Left ventricle myocardium inferior (tissue), 1 donor: ENCODE measurements around the gene HEATR9. TPM values are rescaled to one million over a fixed set of nuclear protein-coding genes. Genes with fewer than 3 reads are reported as not detected.

Source experiments
- DNase-seq: peaks from one replicate; pipeline ENCODE4 v3.0.0-alpha.2; 2020
- H3K27ac ChIP-seq: fragments of 200-600 bp; replicated peaks from 2 replicates; pipeline ENCODE4 v1.8.0; 2021
- H3K27me3 ChIP-seq: fragments of 200-600 bp; 2 replicates; pipeline ENCODE4 v1.8.0; 2021; ENCODE audit warnings: low read depth
- H3K36me3 ChIP-seq: fragments of 200-600 bp; 2 replicates; pipeline ENCODE4 v1.8.0; 2021
- H3K4me1 ChIP-seq: fragments of 200-600 bp; 2 replicates; pipeline ENCODE4 v1.8.0; 2021
- H3K4me3 ChIP-seq: fragments of 200-600 bp; 2 replicates; pipeline ENCODE4 v1.8.0; 2021; ENCODE audit warnings: mild to moderate bottlenecking, moderate library complexity
- H3K9me3 ChIP-seq: fragments of 200-600 bp; replicated peaks from 2 replicates; pipeline ENCODE4 v1.8.0; 2021
- intact Hi-C: fragments of 100-400 bp; cut with micrococcal nuclease; formaldehyde crosslinking; loops from one replicate; pipeline ENCODE4 v1.11.0; 2022
- total RNA-seq: library from RNA; stranded (reverse); fragmentation: NEBNext Ultra II Directional; extraction: Animal tissue kit (Norgen Biotek cat#: 25700); gene quantifications from one replicate; pipeline ENCODE4 v1.2.1, GENCODE V29; 2021
- TF ChIP-seq, protein P1 (sequence below): fragments of 200-600 bp; IDR thresholded peaks from 2 replicates; pipeline ENCODE4 v1.8.0; 2021; ENCODE audit warnings: antibody characterized with exemption, mild to moderate bottlenecking, borderline replicate concordance
- donor health status: DM: no; HTN: yes; CAD: no; lungs with severe emphysema.

The HEATR9 gene
- total RNA-seq, 1 donor from 2014 or later, result not detected

DNA sequence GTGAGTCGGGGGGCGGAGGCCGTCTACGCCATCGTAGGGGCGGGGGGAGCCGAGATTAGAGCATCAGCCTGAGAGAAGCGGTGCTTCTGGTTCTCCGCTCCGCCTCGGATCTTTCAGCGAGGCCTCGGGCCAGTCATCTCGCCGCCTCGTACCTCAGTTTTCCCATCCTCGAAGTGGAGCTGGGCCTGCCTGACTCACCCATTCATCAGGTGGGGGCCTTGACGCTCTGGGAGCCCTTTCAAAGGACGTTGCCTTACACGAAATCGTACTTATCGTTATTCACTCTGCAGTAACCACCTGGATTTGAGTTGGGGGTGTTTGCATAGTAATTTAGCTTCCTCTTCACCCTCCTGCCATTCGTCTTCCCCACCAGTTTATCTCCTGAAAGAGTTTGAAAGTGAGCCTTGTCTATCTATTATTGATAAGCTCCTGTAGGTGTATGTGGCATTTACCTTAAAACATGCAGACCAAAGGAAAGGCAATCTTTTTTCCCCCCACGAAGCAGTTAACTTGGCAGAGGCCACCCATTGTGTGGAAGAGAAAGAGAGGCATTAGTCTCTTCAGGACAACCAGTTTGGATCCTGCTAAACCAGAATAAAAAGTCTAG is 58.7 kb downstream of the HEATR9 start:
- Histone ChIP-seq H3K4me3 (peak overlapping the region; percentile 91), H3K27ac (peak overlapping the region; percentile 96), H3K9me3 (no peaks in the 10 kb centered on the region), H3K36me3 (no peaks in the 10 kb centered on the region), H3K27me3 (no peaks in the 10 kb centered on the region), H3K4me1 (peaks cover 58% of the 10 kb centered on the region)
- TF ChIP-seq, protein P1, sequence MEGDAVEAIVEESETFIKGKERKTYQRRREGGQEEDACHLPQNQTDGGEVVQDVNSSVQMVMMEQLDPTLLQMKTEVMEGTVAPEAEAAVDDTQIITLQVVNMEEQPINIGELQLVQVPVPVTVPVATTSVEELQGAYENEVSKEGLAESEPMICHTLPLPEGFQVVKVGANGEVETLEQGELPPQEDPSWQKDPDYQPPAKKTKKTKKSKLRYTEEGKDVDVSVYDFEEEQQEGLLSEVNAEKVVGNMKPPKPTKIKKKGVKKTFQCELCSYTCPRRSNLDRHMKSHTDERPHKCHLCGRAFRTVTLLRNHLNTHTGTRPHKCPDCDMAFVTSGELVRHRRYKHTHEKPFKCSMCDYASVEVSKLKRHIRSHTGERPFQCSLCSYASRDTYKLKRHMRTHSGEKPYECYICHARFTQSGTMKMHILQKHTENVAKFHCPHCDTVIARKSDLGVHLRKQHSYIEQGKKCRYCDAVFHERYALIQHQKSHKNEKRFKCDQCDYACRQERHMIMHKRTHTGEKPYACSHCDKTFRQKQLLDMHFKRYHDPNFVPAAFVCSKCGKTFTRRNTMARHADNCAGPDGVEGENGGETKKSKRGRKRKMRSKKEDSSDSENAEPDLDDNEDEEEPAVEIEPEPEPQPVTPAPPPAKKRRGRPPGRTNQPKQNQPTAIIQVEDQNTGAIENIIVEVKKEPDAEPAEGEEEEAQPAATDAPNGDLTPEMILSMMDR, result no peak
- no peak for DNase-seq
- intact Hi-C loops, result no loop called here

DNA sequence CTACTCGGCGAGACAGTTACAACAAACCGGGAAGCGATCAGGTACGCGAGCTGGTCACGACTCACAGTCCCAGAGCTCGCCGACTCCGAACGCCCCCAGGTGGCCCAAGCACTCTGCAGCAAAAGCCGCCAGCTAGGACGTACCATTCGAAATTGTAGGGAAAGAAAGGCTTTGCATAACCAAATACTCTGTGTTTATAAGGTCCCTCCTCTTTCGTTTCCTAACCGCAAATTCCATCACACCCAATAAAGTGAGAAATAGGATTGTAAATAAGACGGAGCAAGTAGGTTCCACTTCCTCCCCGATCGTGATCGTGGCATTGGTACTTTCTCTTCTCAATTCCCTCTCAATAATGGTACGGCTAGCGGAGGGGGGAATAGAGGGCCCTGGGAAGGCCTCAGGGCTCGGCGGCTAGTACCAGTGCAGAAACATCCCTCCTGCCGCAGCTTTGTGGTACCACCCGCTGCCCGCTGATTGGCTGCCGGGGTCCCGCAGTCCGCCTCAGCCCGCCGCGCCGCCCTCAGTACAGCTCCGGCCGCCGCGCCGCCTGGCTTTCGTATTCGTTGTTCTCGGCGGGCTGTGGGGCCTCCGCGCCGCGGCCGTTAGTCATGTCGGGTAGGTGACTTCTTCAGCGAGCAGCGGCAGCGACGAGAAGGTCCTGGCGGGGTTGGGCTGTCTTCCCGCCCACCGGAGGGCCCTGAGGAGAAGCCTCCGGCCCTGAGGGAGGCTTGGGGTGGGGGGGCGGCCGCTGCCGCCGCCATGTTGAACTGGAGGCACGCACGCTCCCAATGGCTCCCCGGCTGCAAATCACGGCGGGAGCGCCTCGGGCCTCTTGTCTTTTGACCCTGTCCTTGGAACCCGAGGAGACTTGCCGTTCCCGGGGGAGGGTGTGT is 59.5 kb downstream of the HEATR9 start, which contains the start of gene TAF15:
Gene TAF15, plus strand, starts transcription at position 523 of the 893 bp plus-strand sequence. Its CDS starts 86 bp downstream, at position 609.
- H3K27me3 ChIP-seq, result no peaks in the 10 kb centered on the region
- TF ChIP-seq, protein P1, result peak; percentile 76
- H3K36me3 ChIP-seq, result no peaks in the 10 kb centered on the region
- DNase-seq, result peak; percentile 97
- H3K9me3 ChIP-seq, result no peaks in the 10 kb centered on the region
- intact Hi-C loops, result no loop called here
- peak within 1 kb of the TSS; percentile 96 for H3K27ac ChIP-seq
- peaks cover 56% of the 10 kb centered on the region for H3K4me1 ChIP-seq
- peak within 1 kb of the TSS; percentile 91 for H3K4me3 ChIP-seq

DNA sequence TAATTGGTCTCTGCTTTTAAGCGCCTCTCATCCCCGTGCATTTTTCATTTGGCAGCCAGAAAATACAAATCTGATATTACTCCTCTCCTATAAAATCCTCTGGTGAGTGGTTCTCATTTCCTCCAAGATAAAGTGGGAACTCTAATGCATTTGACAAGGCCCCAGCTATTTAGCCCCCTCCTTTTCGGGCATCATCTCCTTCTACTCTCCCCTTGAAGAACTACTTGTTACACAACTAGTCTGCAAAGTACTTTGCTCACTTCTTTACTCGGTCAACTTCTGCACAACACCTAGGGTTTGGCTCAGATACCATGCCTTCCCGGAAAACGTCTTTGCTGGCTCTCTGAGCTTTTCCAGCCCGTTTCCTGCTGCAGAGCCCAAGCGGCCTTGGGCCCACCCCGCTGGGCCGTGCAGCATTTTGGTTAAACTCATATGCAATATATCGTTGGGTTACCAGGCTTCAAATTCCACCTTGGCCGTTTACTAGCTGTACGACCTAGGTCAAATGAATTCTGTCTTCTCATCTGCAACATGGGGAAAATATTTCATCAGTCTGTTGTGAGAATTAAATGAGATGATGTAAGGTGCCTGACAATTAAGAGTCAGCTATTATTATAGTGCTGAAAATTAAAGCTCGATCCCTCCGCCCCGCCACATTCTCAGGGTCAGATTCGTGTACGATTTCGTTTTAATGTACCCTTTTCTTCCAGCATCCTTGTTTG is 60.3 kb downstream of the HEATR9 start:
- Histone ChIP-seq H3K27me3 (no peaks in the 10 kb centered on the region), H3K4me3 (peak overlapping the region; percentile 91), H3K4me1 (peaks cover 54% of the 10 kb centered on the region), H3K27ac (peak overlapping the region; percentile 96), H3K9me3 (no peaks in the 10 kb centered on the region), H3K36me3 (no peaks in the 10 kb centered on the region)
- TF ChIP-seq, protein P1, result no peak
- intact Hi-C loops, result no loop called here
- no peak for DNase-seq

GRCh38 chr17:35807371-35808144 is 61.1 kb downstream of the HEATR9 start:
- DNase-seq, result no peak
- Histone ChIP-seq H3K4me3 (no peak overlapping the region), H3K27ac (no peak overlapping the region), H3K4me1 (peaks cover 45% of the 10 kb centered on the region), H3K9me3 (no peaks in the 10 kb centered on the region), H3K36me3 (no peaks in the 10 kb centered on the region), H3K27me3 (no peaks in the 10 kb centered on the region)
- intact Hi-C loops, result no loop called here
- TF ChIP-seq, protein P1, result no peak

Other genes with a start within 250 kb of the HEATR9 start
- 18.4 TPM for gene RASL10B, start 137.3 kb downstream of the HEATR9 start, total RNA-seq
- gene GAS2L2, start 115.7 kb downstream of the HEATR9 start, total RNA-seq, result 0.08 TPM
- gene C17orf50, start 108.0 kb downstream of the HEATR9 start, total RNA-seq, result not detected
- 3.0 TPM for gene MMP28, start 73.2 kb downstream of the HEATR9 start, total RNA-seq
- gene TAF15, start 59.4 kb downstream of the HEATR9 start, total RNA-seq, result 113 TPM
- 0.60 TPM for gene CCL5, start 11.5 kb upstream of the HEATR9 start, total RNA-seq
- not detected for gene RDM1, start 61.9 kb upstream of the HEATR9 start, total RNA-seq
- not detected for gene LYZL6, start 74.8 kb upstream of the HEATR9 start, total RNA-seq
- not detected for gene CCL16, start 112.6 kb upstream of the HEATR9 start, total RNA-seq
- 8.8 TPM for gene CCL14, start 117.8 kb upstream of the HEATR9 start, total RNA-seq
- gene CCL15, start 132.7 kb upstream of the HEATR9 start, total RNA-seq, result not detected
- gene CCL23, start 149.1 kb upstream of the HEATR9 start, total RNA-seq, result not detected
- gene CCL18, start 195.4 kb upstream of the HEATR9 start, total RNA-seq, result 1.1 TPM
- gene CCL3, start 221.3 kb upstream of the HEATR9 start, total RNA-seq, result not detected
- gene CCL4, start 234.9 kb upstream of the HEATR9 start, total RNA-seq, result 0.91 TPM